EL (cell line): ENCODE results near the gene RELN.
A peak's percentile ranks its signal among the peaks of the same experiment; 100 is the strongest.

Experiments used
- DNase-seq: peaks from one replicate; pipeline ENCODE4 v3.0.0-alpha.2; 2016

Gene RELN

DNA sequence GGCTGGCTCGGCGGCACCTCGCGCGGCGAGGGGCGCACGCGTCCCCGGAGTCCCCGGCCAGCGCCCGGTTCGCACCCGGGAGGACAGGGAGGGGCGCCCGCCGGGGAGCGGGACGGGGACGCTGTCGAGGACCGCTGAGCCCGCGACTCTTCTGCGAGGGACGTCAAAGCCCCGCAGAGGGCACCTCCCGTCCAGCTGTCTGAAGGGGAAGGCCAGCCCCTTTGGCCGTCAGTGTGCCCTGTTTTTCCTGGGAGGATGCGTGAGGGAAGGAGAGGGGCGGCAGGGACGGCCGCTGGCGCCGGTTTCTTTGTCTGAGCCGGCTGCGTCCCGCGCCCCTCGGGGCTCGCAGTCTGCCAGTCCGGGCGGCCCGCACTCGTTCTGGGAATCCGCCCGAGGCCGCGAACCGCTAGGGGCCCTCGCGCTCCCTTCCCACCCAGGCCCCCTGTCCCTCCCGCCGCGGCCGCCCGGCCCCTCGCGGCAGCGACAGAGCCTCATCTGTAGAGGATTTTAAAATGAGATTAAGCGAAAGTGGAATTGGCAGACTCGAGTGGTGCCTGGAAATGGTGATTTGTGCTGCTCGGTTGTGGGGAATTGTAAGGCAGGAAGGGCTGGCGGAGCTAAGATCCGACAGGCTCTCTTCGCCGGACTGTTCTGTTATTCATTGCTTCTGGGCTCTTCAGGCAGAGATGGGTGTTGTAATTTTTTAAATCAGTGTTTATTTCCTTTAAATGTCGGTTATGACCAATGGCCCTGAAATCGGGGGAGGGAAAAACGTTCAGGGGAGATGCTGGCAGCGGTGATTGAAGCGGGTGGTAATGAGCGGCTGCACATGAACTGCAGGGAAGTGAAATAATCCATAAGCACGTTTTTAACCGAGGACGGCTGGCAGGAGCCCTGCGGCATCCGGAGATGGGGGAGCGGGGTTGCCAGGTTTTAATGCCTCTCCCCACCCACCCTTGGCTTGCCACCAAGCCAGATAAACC, 618 bp upstream of the RELN start:
- DNase-seq: peak; percentile 41

DNA sequence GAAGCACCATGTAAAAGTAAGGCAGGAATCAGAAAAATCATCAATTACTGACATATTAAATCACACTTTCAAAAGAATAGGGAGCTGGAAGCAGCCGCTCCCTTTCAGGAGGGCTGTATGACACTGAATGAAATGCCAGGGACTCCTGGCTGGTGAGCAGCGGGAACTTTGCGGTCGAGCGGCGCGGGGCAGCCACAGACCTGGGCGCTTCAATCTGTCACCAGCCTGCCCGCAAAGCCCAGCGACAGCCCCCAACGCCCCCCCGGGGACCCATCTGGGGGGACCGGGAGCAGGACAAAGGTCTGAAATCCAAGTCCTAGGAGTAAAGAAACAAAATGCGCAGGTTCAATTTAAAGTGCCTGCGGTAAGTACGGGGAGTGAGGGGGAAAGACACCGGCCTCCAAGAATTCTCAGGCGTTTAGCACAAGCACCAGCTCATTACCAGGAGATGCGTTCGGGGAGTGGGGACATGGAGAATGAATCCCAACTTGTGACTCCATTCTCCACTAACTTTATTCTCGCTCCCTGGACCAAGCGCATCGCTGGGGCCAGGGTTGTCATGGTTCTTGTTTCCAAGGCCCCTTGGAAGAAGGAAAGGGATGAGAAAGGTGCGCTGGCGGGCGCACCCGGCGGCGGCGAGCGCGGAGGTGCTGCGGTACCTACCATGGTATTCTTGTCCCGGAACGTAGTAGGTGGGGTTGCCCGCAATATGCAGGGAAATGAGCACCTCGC, 824 bp downstream of the RELN start:
- DNase-seq: peak; percentile 2

DNA sequence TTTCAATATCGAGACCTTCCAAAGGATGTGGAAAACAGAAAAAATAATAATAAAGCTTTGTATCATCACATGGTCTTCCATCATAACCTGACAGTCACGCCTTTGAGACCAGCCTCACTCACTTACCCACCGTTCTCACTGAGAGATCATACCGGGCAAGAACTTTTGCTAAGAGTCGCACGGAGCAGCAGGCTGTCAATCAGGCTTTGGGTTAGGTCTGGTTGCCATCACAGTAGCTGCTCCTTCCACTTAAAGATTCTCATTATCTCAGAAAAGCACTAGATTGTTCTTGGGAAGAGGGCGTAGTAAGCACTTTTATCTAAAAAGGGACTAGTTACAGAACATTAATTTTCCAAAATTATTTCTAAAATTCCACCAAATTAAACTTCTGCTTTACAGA, 2.0 kb downstream of the RELN start:
- DNase-seq: no peak

DNA sequence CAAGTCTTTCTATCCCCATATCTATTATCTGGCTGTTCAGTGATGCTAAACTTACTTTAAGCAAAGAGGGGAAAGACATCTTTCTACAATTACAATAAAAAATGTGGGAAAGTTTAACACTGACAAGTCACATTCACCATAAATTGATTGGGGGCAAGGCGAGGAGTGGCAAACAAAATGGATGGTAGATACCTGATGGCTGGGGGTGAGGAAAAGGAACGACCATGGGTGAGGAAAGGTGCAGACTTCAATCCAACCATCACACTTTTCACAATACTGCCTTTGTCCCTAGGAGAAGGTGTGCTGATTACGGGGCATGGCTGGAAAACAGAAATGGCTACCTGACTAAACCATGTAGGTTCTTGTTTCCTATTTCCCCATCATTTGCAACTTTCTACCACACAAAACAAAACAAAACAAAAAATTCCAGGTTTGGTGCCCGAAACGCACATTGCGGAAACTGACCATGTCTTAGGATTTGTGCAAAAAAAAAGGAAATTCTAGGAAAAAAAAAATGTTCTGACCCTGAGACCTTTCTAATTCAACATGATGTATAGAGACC, 3.8 kb downstream of the RELN start:
- DNase-seq: no peak

GRCh38 chr7:103984050-103984449, 5.4 kb downstream of the RELN start:
- DNase-seq: no peak

DNA sequence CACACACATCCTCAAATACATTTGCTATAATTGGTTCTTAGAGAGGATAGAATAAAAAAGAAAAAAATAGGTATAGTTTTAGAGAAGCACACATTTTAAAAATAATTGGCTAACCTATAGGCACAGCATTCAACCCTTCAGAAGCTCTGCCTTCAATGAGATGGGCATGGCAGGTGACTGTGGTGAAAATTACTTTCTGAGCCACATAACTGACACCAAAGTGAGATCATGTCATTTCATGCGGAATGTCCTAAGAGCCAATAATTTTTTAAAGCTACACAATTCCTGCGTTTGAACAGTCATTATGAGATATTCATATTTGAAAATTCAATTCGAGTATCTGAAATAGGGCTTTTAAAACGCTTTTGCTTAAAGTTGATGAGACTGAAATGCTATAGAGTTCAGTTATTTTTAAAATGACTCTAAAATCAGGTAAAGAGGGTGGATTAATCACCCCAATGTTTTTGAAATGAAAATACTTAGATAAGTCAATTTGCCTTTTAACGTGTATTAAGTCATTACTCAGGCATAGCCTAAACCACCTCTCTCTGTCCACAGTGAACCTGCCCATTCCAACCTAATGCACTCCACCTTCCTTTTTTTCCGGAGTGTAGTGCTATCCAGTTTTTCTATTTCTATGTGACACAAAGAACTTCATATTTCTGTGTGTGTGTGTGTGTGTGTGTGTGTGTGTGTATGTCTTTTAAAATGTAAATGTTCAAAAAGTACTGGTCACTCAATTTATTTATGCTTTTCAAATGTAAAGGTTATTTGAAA, 6.1 kb downstream of the RELN start:
- no peak for DNase-seq

- no peak for DNase-seq
Observed at GRCh38 chr7:103981003-103981423, 8.4 kb downstream of the RELN start.

- DNase-seq: no peak
Observed at GRCh38 chr7:103972779-103973434, 16.6 kb downstream of the RELN start.

DNA sequence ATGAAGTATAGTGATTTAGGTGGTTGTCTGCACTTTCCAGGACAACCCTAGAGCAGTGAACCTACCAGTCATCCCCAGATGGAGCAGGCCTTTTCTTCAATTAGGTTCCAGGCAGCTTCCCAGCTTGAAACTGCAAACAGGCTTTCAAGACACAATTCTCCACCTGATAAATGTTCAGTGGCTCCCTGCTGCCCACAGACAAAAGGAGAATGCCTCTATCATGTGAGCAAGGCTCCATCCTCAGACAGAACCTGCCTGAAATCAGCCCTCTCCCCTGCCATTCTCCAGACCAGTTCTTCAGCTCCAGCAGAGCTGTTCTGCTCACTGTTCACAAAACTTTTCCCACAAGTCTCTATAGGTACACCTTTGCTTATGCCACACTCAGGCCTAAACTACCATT, 22.1 kb downstream of the RELN start:
- DNase-seq: no peak

- DNase-seq: no peak
Observed at GRCh38 chr7:103966593-103967277, 22.7 kb downstream of the RELN start.

DNA sequence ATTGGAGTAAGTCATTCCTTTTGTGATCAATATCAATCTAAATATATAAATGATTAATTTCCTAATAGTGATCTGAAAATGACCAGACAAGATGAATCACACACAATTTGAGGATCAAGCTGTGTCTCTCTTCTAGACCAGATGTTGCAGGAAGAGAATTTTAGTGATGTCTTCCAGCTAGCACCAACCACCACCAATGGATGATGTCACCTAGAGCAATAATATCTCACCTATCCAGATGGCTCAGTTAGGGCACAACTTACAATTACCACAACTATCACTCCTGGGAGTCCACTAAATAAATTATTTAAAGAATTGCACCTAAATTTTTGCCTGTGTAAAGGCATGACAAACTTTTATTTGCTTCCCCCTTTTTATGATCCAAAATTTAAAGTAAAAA, 25.2 kb downstream of the RELN start:
- DNase-seq: no peak

DNA sequence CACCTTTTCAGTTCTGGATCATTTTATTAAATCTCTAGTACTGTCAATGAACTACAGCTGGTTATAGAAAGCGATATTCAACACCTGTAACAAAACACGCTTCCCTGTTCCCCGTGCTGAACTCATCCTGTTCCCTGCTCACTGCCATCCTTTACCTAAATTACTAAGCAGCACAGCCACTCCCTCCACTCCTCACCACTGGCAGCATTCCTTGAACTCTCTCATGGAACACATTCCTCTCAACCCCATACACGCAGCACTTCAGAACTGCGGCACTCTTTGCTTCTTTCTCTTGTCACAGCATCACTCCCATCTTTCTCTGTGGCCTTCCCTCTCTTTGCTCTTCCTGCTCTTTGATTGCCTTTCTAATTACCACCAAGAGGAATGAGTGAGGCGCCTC, 27.4 kb downstream of the RELN start:
- no peak for DNase-seq

- DNase-seq: no peak
Observed at GRCh38 chr7:103958284-103958818, 31.1 kb downstream of the RELN start.

GRCh38 chr7:103955985-103956384, 33.5 kb downstream of the RELN start:
- no peak for DNase-seq

- DNase-seq: no peak
Observed at GRCh38 chr7:103952408-103952807, 37.0 kb downstream of the RELN start.

DNA sequence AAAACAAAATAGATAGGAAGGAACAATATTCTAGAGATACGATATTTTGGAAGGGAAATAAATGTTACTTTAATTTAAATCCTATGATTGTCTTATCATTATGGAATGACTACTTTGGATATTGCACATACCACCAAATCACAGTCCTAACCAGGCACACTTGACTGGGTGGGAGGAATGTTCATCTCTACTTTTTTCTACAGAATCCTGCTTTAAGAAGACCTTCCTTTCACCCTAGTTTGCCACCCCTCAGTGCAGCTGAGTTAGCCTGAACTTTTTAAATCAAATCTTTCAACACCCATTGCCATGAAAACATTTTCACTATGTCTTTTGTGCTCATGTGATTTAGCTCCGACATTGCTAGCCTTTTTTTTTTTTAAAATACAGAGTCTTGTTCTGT, 38.1 kb downstream of the RELN start:
- DNase-seq: no peak

GRCh38 chr7:103949374-103949773, 40.1 kb downstream of the RELN start:
- no peak for DNase-seq

- no peak for DNase-seq
Observed at GRCh38 chr7:103947026-103947655, 42.3 kb downstream of the RELN start.

GRCh38 chr7:103944230-103944900, 45.1 kb downstream of the RELN start:
- no peak for DNase-seq

DNA sequence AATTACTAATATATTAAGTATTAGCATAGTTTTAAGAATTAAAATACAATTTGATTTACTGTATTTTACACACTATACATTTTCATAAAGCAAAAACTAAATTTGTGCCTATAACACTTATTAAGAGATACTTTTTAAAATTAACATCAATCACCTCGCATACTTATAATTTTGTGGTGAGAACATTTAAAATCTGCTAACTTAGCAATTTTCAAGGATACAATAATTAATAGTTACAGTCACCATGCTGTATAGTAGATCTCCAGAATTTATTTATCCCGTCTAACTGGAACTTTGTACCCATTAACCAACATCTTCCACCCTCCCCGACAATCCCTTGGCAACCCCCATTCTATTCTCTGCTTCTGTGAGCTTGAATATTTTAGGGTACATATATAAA, 47.5 kb downstream of the RELN start:
- DNase-seq: no peak
